Measurements from ENCODE around the gene MRLN. TPM values are rescaled to one million over a fixed set of nuclear protein-coding genes. Genes with fewer than 3 reads are reported as not detected.

Gene MRLN
- total RNA-seq, 1 experiment from 2014 or later, result not detected

GRCh38 chr10:59709395-59710125 is 43.7 kb downstream of the MRLN start, which contains the start of gene SLC16A9:
Gene SLC16A9 (minus strand): TSS chr10:59709850. CDS start chr10:59684291, 25,559 bp downstream.
- in situ Hi-C loops (cut with HindIII; ENCODE audit: low sequenced_read_pairs), result no loop called here
- DNase-seq (ENCODE audit: low spot score), result peak; percentile 81

GRCh38 chr10:59708816-59709394 is 44.4 kb downstream of the MRLN start:
- DNase-seq (ENCODE audit: low spot score), result peak; percentile 62
- in situ Hi-C loops (cut with HindIII; ENCODE audit: low sequenced_read_pairs), result no loop called here

GRCh38 chr10:59706851-59707797 is 46.1 kb downstream of the MRLN start:
- DNase-seq (ENCODE audit: low spot score), result no peak
- in situ Hi-C loops (cut with HindIII; ENCODE audit: low sequenced_read_pairs), result no loop called here

GRCh38 chr10:59705931-59706330 is 47.3 kb downstream of the MRLN start:
- DNase-seq (ENCODE audit: low spot score), result no peak
- in situ Hi-C loops (cut with HindIII; ENCODE audit: low sequenced_read_pairs), result no loop called here

- in situ Hi-C loops (cut with HindIII; ENCODE audit: low sequenced_read_pairs), result no loop called here
- DNase-seq (ENCODE audit: low spot score), result no peak
Measured at GRCh38 chr10:59704630-59705029, 48.6 kb downstream of the MRLN start.

GRCh38 chr10:59702347-59702746 is 50.9 kb downstream of the MRLN start:
- no peak for DNase-seq (ENCODE audit: low spot score)
- in situ Hi-C loops (cut with HindIII; ENCODE audit: low sequenced_read_pairs), result no loop called here

DNA sequence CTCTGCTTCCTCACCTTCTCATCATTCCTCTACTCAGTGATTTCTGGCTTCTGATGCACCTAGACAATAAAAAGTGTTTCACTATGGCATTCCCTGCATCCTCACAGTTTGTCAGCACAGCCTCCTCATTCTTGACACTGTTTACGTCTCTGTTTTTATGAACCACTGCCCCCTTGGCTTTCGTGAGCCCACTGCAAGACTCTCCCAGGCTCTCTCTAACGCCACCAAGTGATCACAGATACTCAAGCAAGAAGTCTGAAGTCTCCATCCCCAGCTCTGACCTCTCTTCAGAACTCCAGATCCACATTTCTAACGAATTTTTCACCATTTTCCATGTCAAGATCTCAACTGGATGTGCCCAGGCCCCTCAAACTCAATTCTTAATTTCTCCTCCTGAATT is 52.5 kb downstream of the MRLN start:
- DNase-seq (ENCODE audit: low spot score), result no peak
- in situ Hi-C loops (cut with HindIII; ENCODE audit: low sequenced_read_pairs), result no loop called here

- no peak for DNase-seq (ENCODE audit: low spot score)
Measured at GRCh38 chr10:59698326-59698725, 54.9 kb downstream of the MRLN start.

GRCh38 chr10:59695637-59696036 is 57.6 kb downstream of the MRLN start:
- in situ Hi-C loops (cut with HindIII; ENCODE audit: low sequenced_read_pairs), result no loop called here
- no peak for DNase-seq (ENCODE audit: low spot score)

More at GRCh38 chr10:59698326-59698725, 54.9 kb downstream of the MRLN start:
- in situ Hi-C loops (cut with HindIII; ENCODE audit: low sequenced_read_pairs), result no loop called here

GRCh38 chr10:59694936-59695335 is 58.3 kb downstream of the MRLN start:
- in situ Hi-C loops (cut with HindIII; ENCODE audit: low sequenced_read_pairs), result no loop called here

DNA sequence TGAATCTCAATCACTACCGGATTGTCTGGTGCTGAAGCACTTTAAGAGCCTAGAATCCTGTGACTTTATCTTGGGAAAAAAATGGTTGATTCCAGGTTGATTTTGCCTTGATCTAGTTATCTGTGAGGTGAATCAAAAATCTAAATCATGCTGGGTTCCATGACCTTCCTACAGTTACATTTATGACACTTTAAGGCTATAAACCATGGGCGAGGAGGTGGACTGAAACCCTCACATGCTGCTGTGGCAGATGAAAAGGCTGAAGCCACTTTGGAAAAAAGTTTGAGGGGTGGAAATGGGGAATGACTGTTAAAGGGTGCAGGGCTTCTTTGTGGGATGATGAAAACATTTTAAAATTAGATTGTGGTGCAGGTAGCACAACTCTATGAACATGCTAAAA is 61.1 kb downstream of the MRLN start:
- in situ Hi-C loops (cut with HindIII; ENCODE audit: low sequenced_read_pairs), result no loop called here

More at GRCh38 chr10:59694936-59695335, 58.3 kb downstream of the MRLN start:
- no peak for DNase-seq (ENCODE audit: low spot score)

DNA sequence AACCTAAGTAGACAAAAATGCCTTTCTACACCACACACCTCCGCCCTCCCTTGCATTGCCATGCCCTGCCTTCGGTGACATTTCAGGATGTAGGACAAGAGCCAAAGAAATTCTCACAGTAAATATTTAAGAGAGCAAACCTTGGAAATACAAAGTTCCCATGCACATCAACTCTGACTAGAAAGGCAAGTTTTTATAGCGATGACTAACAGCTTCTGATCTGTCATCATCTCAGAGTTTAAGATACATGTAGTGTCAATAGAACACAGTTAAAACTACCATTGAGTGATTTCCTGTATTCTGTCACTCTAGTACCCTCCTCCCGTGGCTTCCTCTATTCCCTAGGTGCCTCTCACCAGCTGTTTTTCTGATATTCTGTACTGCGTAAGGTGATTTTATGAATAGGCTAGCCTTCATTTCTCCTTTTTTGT is 64.3 kb downstream of the MRLN start:
- no peak for DNase-seq (ENCODE audit: low spot score)
- in situ Hi-C loops (cut with HindIII; ENCODE audit: low sequenced_read_pairs), result no loop called here

More for the DNA sequence above, 61.1 kb downstream of the MRLN start:
- DNase-seq (ENCODE audit: low spot score), result no peak

- in situ Hi-C loops (cut with HindIII; ENCODE audit: low sequenced_read_pairs), result no loop called here
- DNase-seq (ENCODE audit: low spot score), result no peak
Measured at GRCh38 chr10:59687657-59688056, 65.6 kb downstream of the MRLN start.

Other genes with a start within 250 kb of the MRLN start
- gene SLC16A9, start 43.6 kb downstream of the MRLN start, total RNA-seq (2014; rRNA removed; shearing (Covaris generic)), result 10.2 and 12.9 TPM in 2 replicates
- 28.1 and 43.5 TPM in 2 replicates for gene CCDC6, start 153.1 kb upstream of the MRLN start, total RNA-seq (2014; rRNA removed; shearing (Covaris generic))

Data from G401 (cell line).